Keratinocyte (primary cell): Measurements from ENCODE around the gene GADD45B. TPM values are rescaled to one million over a fixed set of nuclear protein-coding genes. Genes with fewer than 3 reads are reported as not detected.

Experiments
- DNase-seq: peaks from one replicate; pipeline ENCODE4 v3.0.0-alpha.2; 2011; ENCODE audit warnings: low read depth, missing footprints, low spot score
- FAIRE-seq: peaks from 2 replicates; lab custom pipeline; 2011; peaks lifted over from hg19 to GRCh38; lab: Jason Lieb, UNC
- H2AFZ ChIP-seq: 2 replicates; pipeline ENCODE4 v1.6.0; 2012; ENCODE audit warnings: low read length, control low read depth, inconsistent platforms; ENCODE audit not compliant: control insufficient read depth
- H3K27ac ChIP-seq: 2 replicates; pipeline ENCODE4 v1.5.1; 2011; ENCODE audit warnings: low read length; ENCODE audit not compliant: control insufficient read depth, insufficient read depth
- H3K27me3 ChIP-seq: 3 replicates; pipeline ENCODE4 v1.6.0; 2011; ENCODE audit warnings: low read length; ENCODE audit not compliant: control insufficient read depth, insufficient read depth; ENCODE audit errors: extremely low read depth
- H3K36me3 ChIP-seq, 2 experiments: 2 replicates in 1 of 2; 3 replicates in 1 of 2; pipeline ENCODE4 v1.5.1; 2011; ENCODE audit warnings: low read length in 2 of 2, mild to moderate bottlenecking in 1 of 2; ENCODE audit not compliant: control insufficient read depth in 2 of 2, insufficient read depth in 2 of 2; ENCODE audit errors: extremely low read depth in 1 of 2
- H3K4me1 ChIP-seq: 3 replicates; pipeline ENCODE4 v1.5.1; 2011; ENCODE audit warnings: low read length; ENCODE audit not compliant: control insufficient read depth, insufficient read depth; ENCODE audit errors: extremely low read depth
- H3K4me2 ChIP-seq: 3 replicates; pipeline ENCODE4 v1.6.0; 2011; ENCODE audit warnings: low read depth, low read length; ENCODE audit not compliant: control insufficient read depth, insufficient read depth; ENCODE audit errors: extremely low read depth
- H3K4me3 ChIP-seq, 3 experiments: fragments of 200-600 bp in 1 of 3; sonication (generic) in 1 of 3; 2 replicates in 2 of 3; 3 replicates in 1 of 3; pipeline ENCODE4 v1.5.1; 2011 to 2016; ENCODE audit warnings: low read length in 3 of 3, mild to moderate bottlenecking in 3 of 3, control low read depth in 2 of 3, inconsistent platforms in 1 of 3, low read depth in 1 of 3, mixed read lengths in 1 of 3, mixed run types in 1 of 3, moderate library complexity in 1 of 3; ENCODE audit not compliant: control insufficient read depth in 2 of 3, insufficient read depth in 2 of 3; ENCODE audit errors: extremely low read depth in 1 of 3
- H3K79me2 ChIP-seq: 2 replicates; pipeline ENCODE4 v1.6.0; 2012; ENCODE audit warnings: low read length; ENCODE audit not compliant: control insufficient read depth, insufficient read depth
- H3K9ac ChIP-seq: 3 replicates; pipeline ENCODE4 v1.6.0; 2011; ENCODE audit warnings: low read length; ENCODE audit not compliant: control insufficient read depth, insufficient read depth; ENCODE audit errors: extremely low read depth
- H3K9me1 ChIP-seq: 3 replicates; pipeline ENCODE4 v1.6.0; 2011; ENCODE audit warnings: low read length; ENCODE audit not compliant: control insufficient read depth, insufficient read depth; ENCODE audit errors: extremely low read depth
- H3K9me3 ChIP-seq: 2 replicates; pipeline ENCODE4 v1.5.1; 2012; ENCODE audit warnings: low read depth, low read length; ENCODE audit not compliant: control insufficient read depth
- H4K20me1 ChIP-seq: 3 replicates; pipeline ENCODE4 v1.6.0; 2011; ENCODE audit warnings: low read length; ENCODE audit not compliant: control insufficient read depth, insufficient read depth; ENCODE audit errors: extremely low read depth
- CTCF ChIP-seq, 3 experiments: IDR thresholded peaks in 1 of 3; conservative IDR thresholded peaks in 1 of 3; optimal IDR thresholded peaks in 1 of 3; 2 replicates in 2 of 3; 3 replicates in 1 of 3; pipeline versions ENCODE3 to v1.5.1; 2011; ENCODE audit warnings: low read length in 3 of 3, mild to moderate bottlenecking in 3 of 3, moderate library complexity in 2 of 3, control low read depth in 1 of 3, inconsistent platforms in 1 of 3; ENCODE audit not compliant: insufficient read depth in 2 of 3; ENCODE audit errors: extremely low read depth in 1 of 3
- EZH2 ChIP-seq: IDR thresholded peaks from one replicate; pipeline ENCODE4 v1.6.1; 2012; ENCODE audit warnings: inconsistent platforms, mild to moderate bottlenecking, low read length, moderate library complexity
- dilution Hi-C: fragments of 300-500 bp; cut with MboI; formaldehyde crosslinking; loops from one replicate; pipeline ENCODE4 v1.7.0; 2020; ENCODE audit warnings: low sequenced_read_pairs; ENCODE audit not compliant: extremely low pct_ligation_motif_present
- polyA plus RNA-seq, 5 experiments: library from polyadenylated mRNA; depleted of rRNA in 3 of 5; stranded (reverse) in 3 of 5; stranded (forward) in 1 of 5; unstranded in 1 of 5; fragments of >200 nt; gene quantifications; 1 replicate in 1 of 5; 2 replicates in 3 of 5; 3 replicates in 1 of 5; pipeline versions ENCODE4 v1.2.1 to v1.2.3, GENCODE V29; 2011 to 2012; ENCODE audit warnings: missing spikeins in 2 of 5, low read depth in 1 of 5, low replicate concordance in 1 of 5

The GADD45B gene
- polyA plus RNA-seq, 1 donor (not counting 4 experiments of a cell fraction or from before 2014, with no cell fraction given): 20.6 TPM

- Histone ChIP-seq H3K9ac (no peak overlapping the region), H3K27me3 (no peaks in the 10 kb centered on the region), H3K4me1 (peaks cover 1% of the 10 kb centered on the region), H3K4me2 (no peak overlapping the region), H3K79me2 (peaks cover 9% of the 10 kb centered on the region), H3K27ac (no peak overlapping the region), H3K36me3 (peaks cover 17 to 21% of the 10 kb centered on the region in 2 experiments), H3K9me3 (no peaks in the 10 kb centered on the region), H4K20me1 (no peaks in the 10 kb centered on the region), H3K9me1 (no peaks in the 10 kb centered on the region), H2AFZ (no peak overlapping the region), H3K4me3 (no peak overlapping the region)
- no peak for FAIRE-seq
- dilution Hi-C loops: no loop called here
- no peak for DNase-seq
- no peak for TF ChIP-seq CTCF (optimal IDR thresholded peaks at IDR 0.05 in 1 of 3, IDR thresholded peaks at IDR 0.05 in 1 of 3, conservative IDR thresholded peaks at IDR 0.05 in 1 of 3; ENCODE audit: extremely low read depth in 1 of 3, insufficient read depth in 2 of 3, low read length in 3 of 3)
- no peak for TF ChIP-seq EZH2
Observed at GRCh38 chr19:2433854-2434253, 42.1 kb upstream of the GADD45B start.

GRCh38 chr19:2434267-2434666 is 41.7 kb upstream of the GADD45B start:
- no peak overlapping the region for H2AFZ ChIP-seq
- peaks cover 20 to 21% of the 10 kb centered on the region in 2 experiments for H3K36me3 ChIP-seq
- H3K9ac ChIP-seq: no peak overlapping the region
- DNase-seq (no peak), FAIRE-seq (no peak)
- H3K4me1 ChIP-seq: no peaks in the 10 kb centered on the region
- no peak overlapping the region for H3K4me2 ChIP-seq
- no peaks in the 10 kb centered on the region for H3K9me3 ChIP-seq
- H3K79me2 ChIP-seq: peaks cover 12% of the 10 kb centered on the region
- TF ChIP-seq CTCF (optimal IDR thresholded peaks at IDR 0.05 in 1 of 3, IDR thresholded peaks at IDR 0.05 in 1 of 3, conservative IDR thresholded peaks at IDR 0.05 in 1 of 3; ENCODE audit: extremely low read depth in 1 of 3, insufficient read depth in 2 of 3, low read length in 3 of 3): no peak
- TF ChIP-seq EZH2: no peak
- no peak overlapping the region for H3K27ac ChIP-seq
- no peaks in the 10 kb centered on the region for H4K20me1 ChIP-seq
- no peaks in the 10 kb centered on the region for H3K27me3 ChIP-seq
- no peaks in the 10 kb centered on the region for H3K9me1 ChIP-seq
- no peak overlapping the region for H3K4me3 ChIP-seq
- dilution Hi-C loops: no loop called here
